WTC11 (cell line): Measurements from ENCODE around the gene SLC40A1. TPM values are rescaled to one million over a fixed set of nuclear protein-coding genes. Genes with fewer than 3 reads are reported as not detected.

ENCODE experiments used
- ATAC-seq: fragments of 200-7000 bp; cut with Tn5 transposase; 2 replicates; pipeline ENCODE4 v1.10.0; 2021; ENCODE audit warnings: mild to moderate bottlenecking, moderate library complexity
- CTCF ChIA-PET: fragments of 300-600 bp; sonication (Branson Sonifier 250); formaldehyde crosslinking; loops from one replicate; lab custom pipeline; 2021; ENCODE audit warnings: antibody characterized with exemption; lab: Charles Lee
- POLR2A ChIA-PET: fragments of 350-600 bp; sonication (Branson Sonifier 250); formaldehyde crosslinking; loops from one replicate; lab custom pipeline; 2021; ENCODE audit warnings: antibody characterized with exemption; lab: Charles Lee
- DNase-seq: peaks from one replicate; pipeline ENCODE4 v3.0.0; 2021; ENCODE audit warnings: low spot score
- H3K27ac Mint-ChIP-seq: 2 replicates; pipeline ENCODE4 v1.8.0; 2021; ENCODE audit warnings: mixed read lengths
- H3K27me3 Mint-ChIP-seq: 2 replicates; pipeline ENCODE4 v1.8.0; 2021; ENCODE audit warnings: low read depth, mild to moderate bottlenecking, moderate library complexity, mixed read lengths
- H3K36me3 Mint-ChIP-seq: 2 replicates; pipeline ENCODE4 v1.8.0; 2021; ENCODE audit warnings: mixed read lengths
- H3K4me1 Mint-ChIP-seq: 2 replicates; pipeline ENCODE4 v1.8.0; 2022; ENCODE audit warnings: mixed read lengths
- H3K4me3 Mint-ChIP-seq: 2 replicates; pipeline ENCODE4 v1.8.0; 2021; ENCODE audit warnings: mild to moderate bottlenecking, moderate library complexity, mixed read lengths
- H3K9me3 Mint-ChIP-seq: 2 replicates; pipeline ENCODE4 v1.8.0; 2021; ENCODE audit warnings: mixed read lengths
- ATF1 ChIP-seq: sonication (generic); formaldehyde crosslinking; IDR thresholded peaks from 2 replicates; pipeline ENCODE4 v1.8.1; 2023; ENCODE audit warnings: mild to moderate bottlenecking, moderate library complexity, missing genetic modification reagents
- ATF2 ChIP-seq: sonication (generic); formaldehyde crosslinking; IDR thresholded peaks from 2 replicates; pipeline ENCODE4 v1.8.1; 2022; ENCODE audit warnings: low read depth, missing genetic modification reagents, borderline replicate concordance
- CBFB ChIP-seq: sonication (generic); formaldehyde crosslinking; IDR thresholded peaks from 2 replicates; pipeline ENCODE4 v1.8.1; 2022; ENCODE audit warnings: mild to moderate bottlenecking, low read depth, missing genetic modification reagents
- CREB1 ChIP-seq: sonication (generic); formaldehyde crosslinking; IDR thresholded peaks from 2 replicates; pipeline ENCODE4 v1.8.0; 2023; ENCODE audit warnings: mild to moderate bottlenecking, missing genetic modification reagents
- E2F5 ChIP-seq: sonication (generic); formaldehyde crosslinking; IDR thresholded peaks from 2 replicates; pipeline ENCODE4 v1.8.1; 2022; ENCODE audit warnings: mild to moderate bottlenecking, moderate library complexity, missing genetic modification reagents
- EMX1 ChIP-seq: fragments of 250-450 bp; sonication (Bioruptor Pico); IDR thresholded peaks from 2 replicates; pipeline ENCODE4 v1.8.0; 2021; ENCODE audit warnings: mild to moderate bottlenecking
- GABPB1 ChIP-seq: sonication (generic); formaldehyde crosslinking; IDR thresholded peaks from 2 replicates; pipeline ENCODE4 v1.8.1; 2023; ENCODE audit warnings: mild to moderate bottlenecking, missing genetic modification reagents
- IRF2 ChIP-seq: sonication (generic); formaldehyde crosslinking; IDR thresholded peaks from 2 replicates; pipeline ENCODE4 v1.8.0; 2022; ENCODE audit warnings: low read depth, missing genetic modification reagents, borderline replicate concordance
- MAX ChIP-seq: sonication (generic); formaldehyde crosslinking; IDR thresholded peaks from 2 replicates; pipeline ENCODE4 v1.8.0; 2022; ENCODE audit warnings: mild to moderate bottlenecking, missing genetic modification reagents
- MYBL2 ChIP-seq: sonication (generic); formaldehyde crosslinking; IDR thresholded peaks from 2 replicates; pipeline ENCODE4 v1.8.1; 2023; ENCODE audit warnings: mild to moderate bottlenecking, moderate library complexity, missing genetic modification reagents
- NR1H2 ChIP-seq: sonication (generic); formaldehyde crosslinking; IDR thresholded peaks from 2 replicates; pipeline ENCODE4 v1.9.0; 2021; ENCODE audit warnings: mild to moderate bottlenecking, moderate library complexity, missing genetic modification reagents
- PRDM15 ChIP-seq: sonication (generic); formaldehyde crosslinking; IDR thresholded peaks from 2 replicates; pipeline ENCODE4 v1.8.0; 2022; ENCODE audit warnings: missing genetic modification reagents
- PREB ChIP-seq: sonication (generic); formaldehyde crosslinking; IDR thresholded peaks from 2 replicates; pipeline ENCODE4 v1.8.1; 2022; ENCODE audit warnings: mild to moderate bottlenecking, missing genetic modification reagents, moderate library complexity, borderline replicate concordance
- RELA ChIP-seq: sonication (generic); formaldehyde crosslinking; IDR thresholded peaks from 2 replicates; pipeline ENCODE4 v1.8.1; 2022; ENCODE audit warnings: missing genetic modification reagents, mild to moderate bottlenecking, borderline replicate concordance
- SMAD3 ChIP-seq: sonication (generic); formaldehyde crosslinking; IDR thresholded peaks from 2 replicates; pipeline ENCODE4 v1.8.0; 2022; ENCODE audit warnings: missing genetic modification reagents, mild to moderate bottlenecking, borderline replicate concordance
- STAT6 ChIP-seq: sonication (generic); formaldehyde crosslinking; conservative IDR thresholded peaks from 2 replicates; pipeline ENCODE4 v1.8.1; 2023; ENCODE audit warnings: mild to moderate bottlenecking, low read depth, missing genetic modification reagents, moderate library complexity
- TEAD1 ChIP-seq: sonication (generic); formaldehyde crosslinking; IDR thresholded peaks from 2 replicates; pipeline ENCODE4 v1.8.0; 2022; ENCODE audit warnings: mild to moderate bottlenecking, missing genetic modification reagents
- ZMAT4 ChIP-seq: fragments of 250-450 bp; sonication (Bioruptor Pico); IDR thresholded peaks from 2 replicates; pipeline ENCODE4 v1.9.0; 2021; ENCODE audit warnings: mild to moderate bottlenecking
- ZNF138 ChIP-seq: sonication (generic); formaldehyde crosslinking; conservative IDR thresholded peaks from 2 replicates; pipeline ENCODE4 v1.8.1; 2022; ENCODE audit warnings: mild to moderate bottlenecking, moderate library complexity, missing genetic modification reagents
- ZNF281 ChIP-seq: sonication (generic); formaldehyde crosslinking; IDR thresholded peaks from 2 replicates; pipeline ENCODE4 v1.8.0; 2023; ENCODE audit warnings: mild to moderate bottlenecking, missing genetic modification reagents
- ZNF416 ChIP-seq: fragments of 250-450 bp; sonication (Bioruptor Pico); IDR thresholded peaks from 2 replicates; pipeline ENCODE4 v1.9.0; 2021; ENCODE audit warnings: mild to moderate bottlenecking, inconsistent platforms
- ZNF671 ChIP-seq: fragments of 250-450 bp; sonication (Bioruptor Pico); IDR thresholded peaks from 2 replicates; pipeline ENCODE4 v1.8.0; 2021; ENCODE audit warnings: mild to moderate bottlenecking
- total RNA-seq: library from RNA; stranded (reverse); gene quantifications from 3 replicates; pipeline ENCODE4 v1.2.3, GENCODE V29; 2021

Gene SLC40A1
- total RNA-seq, 1 experiment from 2014 or later, result 0.57 TPM

- H3K36me3 Mint-ChIP-seq, result no peaks in the 10 kb centered on the region
- H3K4me1 Mint-ChIP-seq, result no peaks in the 10 kb centered on the region
- peaks cover 4% of the 10 kb centered on the region; the same call in 1 of the 2 replicates for H3K9me3 Mint-ChIP-seq
- no peak overlapping the region for H3K27ac Mint-ChIP-seq
- ChIA-PET POLR2A (no interaction called here), CTCF (no interaction called here)
- H3K4me3 Mint-ChIP-seq, result no peak overlapping the region
- H3K27me3 Mint-ChIP-seq, result no peaks in the 10 kb centered on the region
- TF ChIP-seq GABPB1 (CRISPR knock-in tag) (no peak), ZNF281 (CRISPR knock-in tag) (no peak), CREB1 (CRISPR knock-in tag) (no peak), E2F5 (CRISPR knock-in tag) (no peak), MAX (CRISPR knock-in tag) (no peak), ATF2 (no peak), IRF2 (no peak)
- no peak for DNase-seq
- ATAC-seq, result no peak
Observed at GRCh38 chr2:189543367-189543766, 37.2 kb downstream of the SLC40A1 start.

GRCh38 chr2:189542145-189542882, 38.3 kb downstream of the SLC40A1 start:
- H3K4me1 Mint-ChIP-seq, result no peaks in the 10 kb centered on the region
- no peaks in the 10 kb centered on the region for H3K27me3 Mint-ChIP-seq
- no peak overlapping the region for H3K4me3 Mint-ChIP-seq
- no peak overlapping the region for H3K27ac Mint-ChIP-seq
- POLR2A ChIA-PET, result no interaction called here
- ATAC-seq (no peak), DNase-seq (no peak)
- no peaks in the 10 kb centered on the region for H3K36me3 Mint-ChIP-seq
- CTCF ChIA-PET, result no interaction called here
- H3K9me3 Mint-ChIP-seq, result peaks cover 4% of the 10 kb centered on the region; the same call in 1 of the 2 replicates
- TF ChIP-seq PRDM15 (CRISPR knock-in tag) (no peak), STAT6 (CRISPR knock-in tag) (no peak), EMX1 (CRISPR knock-in tag) (no peak), ATF1 (CRISPR knock-in tag) (no peak), ZNF671 (no peak), ZNF138 (no peak), ZMAT4 (CRISPR knock-in tag) (no peak), PREB (CRISPR knock-in tag) (no peak), TEAD1 (CRISPR knock-in tag) (no peak), RELA (CRISPR knock-in tag) (no peak), NR1H2 (CRISPR knock-in tag) (no peak), CBFB (CRISPR knock-in tag) (no peak), SMAD3 (CRISPR knock-in tag) (no peak), ZNF416 (CRISPR knock-in tag) (no peak), MYBL2 (CRISPR knock-in tag) (no peak)
